HepG2 (cell line): ENCODE results near the gene PIP4K2B. TPM values are rescaled to one million over a fixed set of nuclear protein-coding genes. Genes with fewer than 3 reads are reported as not detected.

Source experiments
- ATAC-seq: fragments of 200-7000 bp; cut with Tn5 transposase; 3 replicates; pipeline ENCODE4 v1.9.1; 2020; ENCODE audit warnings: mild to moderate bottlenecking, moderate library complexity
- BruUV-seq: library from RNA; stranded (reverse); fragments of 400-500 nt; replicated peaks from 2 replicates; lab custom pipeline; 2021; lab: Mats Ljungman, UMichigan
- CTCF ChIA-PET: fragments of 300-600 bp; formaldehyde crosslinking; extraction: SDS; loops from one replicate; lab custom pipeline; 2021; ENCODE audit warnings: low total read pairs, inconsistent platforms, low intra/inter-chr PET ratio; lab: Yijun Ruan, JAX
- POLR2A ChIA-PET: fragments of 350-600 bp; sonication (Branson Sonifier 250); formaldehyde crosslinking; loops from one replicate; lab custom pipeline; 2020; ENCODE audit warnings: antibody characterized with exemption, inconsistent platforms; lab: Yijun Ruan, JAX
- DNase-seq: peaks from one replicate; pipeline ENCODE4 v3.0.0-alpha.2; 2015; ENCODE audit warnings: low spot score
- FAIRE-seq: peaks from 3 replicates; lab custom pipeline; 2011; peaks lifted over from hg19 to GRCh38; lab: Jason Lieb, UNC
- H2AFZ ChIP-seq: one replicate; pipeline ENCODE4 v1.6.1; 2011; ENCODE audit warnings: low read length, inconsistent platforms
- H3K27ac ChIP-seq: fragments of 300-600 bp; 3 replicates; pipeline ENCODE4 v1.8.0; 2011; ENCODE audit warnings: mixed run types, mild to moderate bottlenecking, mixed read lengths, low read length, inconsistent platforms; ENCODE audit not compliant: insufficient read depth; ENCODE audit errors: extremely low read length
- H3K27me3 ChIP-seq, 2 experiments: fragments of 200-600 bp in 1 of 2; 2 replicates in 1 of 2; 3 replicates in 1 of 2; pipeline versions ENCODE4 v1.6.0 to v1.8.0; 2011; ENCODE audit warnings: low read length in 2 of 2, mild to moderate bottlenecking in 2 of 2, moderate library complexity in 2 of 2, inconsistent platforms in 1 of 2; ENCODE audit not compliant: insufficient read depth in 2 of 2, control insufficient read depth in 1 of 2
- H3K36me3 ChIP-seq, 2 experiments: fragments of 200-600 bp in 1 of 2; replicated peaks in 1 of 2; 2 replicates in 1 of 2; 3 replicates in 1 of 2; pipeline versions ENCODE4 v1.5.1 to v1.8.0; 2011; ENCODE audit warnings: low read length in 2 of 2, inconsistent platforms in 1 of 2; ENCODE audit not compliant: insufficient read depth in 2 of 2, control insufficient read depth in 1 of 2
- H3K4me1 ChIP-seq: 2 replicates; pipeline ENCODE4 v1.5.1; 2012; ENCODE audit warnings: low read length, inconsistent platforms; ENCODE audit not compliant: insufficient read depth
- H3K4me2 ChIP-seq: 2 replicates; pipeline ENCODE4 v1.6.0; 2011; ENCODE audit warnings: low read depth, low read length, inconsistent platforms
- H3K4me3 ChIP-seq, 3 experiments: fragments of 200-600 bp in 1 of 3; sonication (generic), shearing (Covaris generic) in 1 of 3; replicated peaks in 1 of 3; 2 replicates each; pipeline ENCODE4 v1.5.1; 2011 to 2016; ENCODE audit warnings: low read length in 3 of 3, inconsistent platforms in 2 of 3, low read depth in 2 of 3, mild to moderate bottlenecking in 2 of 3, control low read depth in 1 of 3, mixed read lengths in 1 of 3; ENCODE audit not compliant: insufficient read depth in 1 of 3
- H3K79me2 ChIP-seq: one replicate; pipeline ENCODE4 v1.6.1; 2011; ENCODE audit warnings: low read length, inconsistent platforms; ENCODE audit not compliant: insufficient read depth
- H3K9ac ChIP-seq: 2 replicates; pipeline ENCODE4 v1.6.0; 2011; ENCODE audit warnings: mild to moderate bottlenecking, low read depth, low read length, inconsistent platforms; ENCODE audit not compliant: insufficient read depth
- H3K9me3 ChIP-seq: 2 replicates; pipeline ENCODE4 v1.5.1; 2012; ENCODE audit warnings: mild to moderate bottlenecking, low read length
- H4K20me1 ChIP-seq: 2 replicates; pipeline ENCODE4 v1.6.0; 2011; ENCODE audit warnings: inconsistent platforms, mild to moderate bottlenecking, low read length, moderate library complexity; ENCODE audit not compliant: insufficient read depth
- DZIP1 ChIP-seq: sonication (generic); formaldehyde crosslinking; IDR thresholded peaks from 2 replicates; pipeline ENCODE4 v1.5.0; 2020; ENCODE audit warnings: mild to moderate bottlenecking, missing genetic modification reagents
- FOXK1 ChIP-seq: sonication (generic); formaldehyde crosslinking; IDR thresholded peaks from 2 replicates; pipeline ENCODE4 v1.4.0; 2020; ENCODE audit warnings: low read depth, missing genetic modification reagents, borderline replicate concordance
- MEIS2 ChIP-seq: sonication (generic); formaldehyde crosslinking; IDR thresholded peaks from 2 replicates; pipeline ENCODE4 v1.9.0; 2021; ENCODE audit warnings: mild to moderate bottlenecking, missing genetic modification reagents
- MIER2 ChIP-seq: IDR thresholded peaks from 2 replicates; pipeline ENCODE4 v1.6.1; 2016; ENCODE audit warnings: missing biosample characterization, missing genetic modification reagents
- MLLT10 ChIP-seq: sonication (generic); formaldehyde crosslinking; IDR thresholded peaks from 2 replicates; pipeline ENCODE4 v1.4.0; 2020; ENCODE audit warnings: missing genetic modification reagents
- RBAK ChIP-seq: sonication (generic); formaldehyde crosslinking; IDR thresholded peaks from 2 replicates; pipeline ENCODE4 v1.5.1; 2020; ENCODE audit warnings: mild to moderate bottlenecking, missing genetic modification reagents
- SAFB2 ChIP-seq: sonication (generic); formaldehyde crosslinking; IDR thresholded peaks from 2 replicates; pipeline ENCODE4 v1.5.1; 2020; ENCODE audit warnings: missing genetic modification reagents, low read depth, mild to moderate bottlenecking, borderline replicate concordance
- SKIL ChIP-seq: sonication (generic); formaldehyde crosslinking; IDR thresholded peaks from 2 replicates; pipeline ENCODE4 v1.8.0; 2022; ENCODE audit warnings: missing genetic modification reagents, mild to moderate bottlenecking, moderate library complexity, borderline replicate concordance
- SRY ChIP-seq: sonication (generic); formaldehyde crosslinking; IDR thresholded peaks from 2 replicates; pipeline ENCODE4 v1.8.0; 2022; ENCODE audit warnings: mild to moderate bottlenecking, missing genetic modification reagents
- ZMYM4 ChIP-seq: sonication (generic); formaldehyde crosslinking; IDR thresholded peaks from 2 replicates; pipeline ENCODE4 v1.8.1; 2023; ENCODE audit warnings: mild to moderate bottlenecking, missing genetic modification reagents
- ZNF10 ChIP-seq: sonication (generic); formaldehyde crosslinking; IDR thresholded peaks from 2 replicates; pipeline ENCODE4 v1.4.0; 2020; ENCODE audit warnings: mild to moderate bottlenecking, low read depth, missing genetic modification reagents, borderline replicate concordance
- ZNF33B ChIP-seq: sonication (generic); formaldehyde crosslinking; IDR thresholded peaks from 2 replicates; pipeline ENCODE4 v1.5.1; 2020; ENCODE audit warnings: mild to moderate bottlenecking, missing genetic modification reagents
- ZNF556 ChIP-seq: sonication (generic); formaldehyde crosslinking; IDR thresholded peaks from 2 replicates; pipeline ENCODE4 v1.4.0; 2020; ENCODE audit warnings: mild to moderate bottlenecking, missing genetic modification reagents, borderline replicate concordance
- ZNF574 ChIP-seq: sonication (generic); formaldehyde crosslinking; IDR thresholded peaks from 2 replicates; pipeline ENCODE4 v1.4.0; 2020; ENCODE audit warnings: missing genetic modification reagents
- WGBS: methylation state at CpG from one replicate; pipeline ENCODE4 v1.1.6; 2017; ENCODE audit warnings: low lambda C conversion rate; 5-methylcytosine and 5-hydroxymethylcytosine counted together
- in situ Hi-C: cut with HindIII; loops from 2 replicates; pipeline ENCODE4 v1.10.0; 2017; ENCODE audit warnings: low pct_unique_long_range_greater_than_20kb; ENCODE audit not compliant: extremely low pct_ligation_motif_present
- intact Hi-C: fragments of 100-400 bp; cut with micrococcal nuclease; formaldehyde crosslinking; loops from one replicate; pipeline ENCODE4 v1.10.0; 2022; ENCODE audit not compliant: unreplicated experiment
- polyA plus RNA-seq, 8 experiments: library from polyadenylated mRNA; depleted of rRNA in 3 of 8; stranded (reverse) in 7 of 8; unstranded in 1 of 8; fragments of >200 nt; fragmentation: Illumina TruSeq in 4 of 8; extraction: Trizol in 4 of 8; gene quantifications; 2 replicates each; pipeline versions ENCODE4 v1.2.1 to v1.2.3, GENCODE V29; 2011 to 2016; ENCODE audit warnings: low read depth in 4 of 8, missing spikeins in 1 of 8, mixed read lengths in 1 of 8; ENCODE audit not compliant: insufficient read depth in 1 of 8
- total RNA-seq, 5 experiments: library from RNA; depleted of rRNA; stranded (reverse); fragments of >200 nt; fragmentation: Illumina TruSeq; extraction: Trizol; gene quantifications; 2 replicates each; pipeline ENCODE4 v1.2.3, GENCODE V29; 2016; ENCODE audit warnings: low read depth in 1 of 5

The PIP4K2B gene
- total and polyA plus RNA-seq, 2 of the 13 experiments (the other 11 are each of a cell fraction or from before 2014, with no cell fraction given), result 20.4 to 54.0 TPM

GRCh38 chr17:38730526-38731379 lies 68.6 kb downstream of the PIP4K2B start:
- in situ Hi-C loops (loop anchor here (5.0 kb wide), 1 partner anchor 53 kb away; no protein-coding TSS in a partner anchor), intact Hi-C loops (loop anchor here (1.0 to 2.0 kb wide), 3 partner anchors 18 to 53 kb away; partner anchors contain the start of gene PCGF2)
- peaks cover 11 to 27% of the 10 kb centered on the region in 2 experiments for H3K36me3 ChIP-seq
- POLR2A ChIA-PET, result interaction anchor here (0.8 to 2.8 kb wide), 26 partner anchors 10 to 423 kb away, joined by 3 to 43 read pairs (median 6); partner anchors contain the start of genes MLLT6, PSMB3, RPL23 and SOCS7
- H3K27me3 ChIP-seq, result no peaks in the 10 kb centered on the region
- H3K79me2 ChIP-seq, result peaks cover 26% of the 10 kb centered on the region
- DNase-seq, result peak; percentile 90
- WGBS, result 2% methylated on average over 22 of the region's 27 CpGs
- BruUV-seq, result no TSS peak
- peak overlapping the region; percentile 97 for H3K27ac ChIP-seq
- H3K4me1 ChIP-seq, result peaks cover 60% of the 10 kb centered on the region
- peak; percentile 78 for ATAC-seq
- CTCF ChIA-PET, result interaction anchor here (1.4 to 1.5 kb wide), 2 partner anchors 27 to 54 kb away, joined by 4 to 6 read pairs; no protein-coding TSS in a partner anchor
- peaks cover 20% of the 10 kb centered on the region; the same call in 1 of the 2 replicates for H4K20me1 ChIP-seq
- H2AFZ ChIP-seq, result no peak overlapping the region
- H3K9ac ChIP-seq, result peak overlapping the region; percentile 90
- H3K9me3 ChIP-seq, result no peaks in the 10 kb centered on the region
- peak overlapping the region; percentile 67 to 100 (median 95) for H3K4me3 ChIP-seq
- FAIRE-seq, result no peak
- peak overlapping the region; percentile 92 for H3K4me2 ChIP-seq
- TF ChIP-seq RBAK, result no peak
- no peak for TF ChIP-seq SRY (CRISPR knock-in tag)
- 0 out of 2 replicates have a peak, but pooled peaks have one; percentile 77 for TF ChIP-seq DZIP1 (CRISPR knock-in tag)
- no peak for TF ChIP-seq SKIL
- TF ChIP-seq SAFB2 (CRISPR knock-in tag), result peak; percentile 31; the same call in 1 of the 2 replicates
- peak; percentile 77; the same call in 1 of the 2 replicates for TF ChIP-seq ZNF556 (CRISPR knock-in tag)
- TF ChIP-seq MIER2 (CRISPR knock-in tag), result no peak; the same call in 1 of the 2 replicates
- TF ChIP-seq MLLT10 (CRISPR knock-in tag), result no peak
- TF ChIP-seq FOXK1 (CRISPR knock-in tag), result peak; percentile 46; the same call in 1 of the 2 replicates
- peak; percentile 21; the same call in 1 of the 2 replicates for TF ChIP-seq ZMYM4 (CRISPR knock-in tag)
- TF ChIP-seq ZNF33B (CRISPR knock-in tag), result 0 out of 2 replicates have a peak, but pooled peaks have one; percentile 6
- TF ChIP-seq MEIS2 (CRISPR knock-in tag), result 0 out of 2 replicates have a peak, but pooled peaks have one; percentile 39
- no peak for TF ChIP-seq ZNF10 (CRISPR knock-in tag)
- peak; percentile 58 for TF ChIP-seq ZNF574
